Measurements from ENCODE around the gene FRMD3.

Gene FRMD3

DNA sequence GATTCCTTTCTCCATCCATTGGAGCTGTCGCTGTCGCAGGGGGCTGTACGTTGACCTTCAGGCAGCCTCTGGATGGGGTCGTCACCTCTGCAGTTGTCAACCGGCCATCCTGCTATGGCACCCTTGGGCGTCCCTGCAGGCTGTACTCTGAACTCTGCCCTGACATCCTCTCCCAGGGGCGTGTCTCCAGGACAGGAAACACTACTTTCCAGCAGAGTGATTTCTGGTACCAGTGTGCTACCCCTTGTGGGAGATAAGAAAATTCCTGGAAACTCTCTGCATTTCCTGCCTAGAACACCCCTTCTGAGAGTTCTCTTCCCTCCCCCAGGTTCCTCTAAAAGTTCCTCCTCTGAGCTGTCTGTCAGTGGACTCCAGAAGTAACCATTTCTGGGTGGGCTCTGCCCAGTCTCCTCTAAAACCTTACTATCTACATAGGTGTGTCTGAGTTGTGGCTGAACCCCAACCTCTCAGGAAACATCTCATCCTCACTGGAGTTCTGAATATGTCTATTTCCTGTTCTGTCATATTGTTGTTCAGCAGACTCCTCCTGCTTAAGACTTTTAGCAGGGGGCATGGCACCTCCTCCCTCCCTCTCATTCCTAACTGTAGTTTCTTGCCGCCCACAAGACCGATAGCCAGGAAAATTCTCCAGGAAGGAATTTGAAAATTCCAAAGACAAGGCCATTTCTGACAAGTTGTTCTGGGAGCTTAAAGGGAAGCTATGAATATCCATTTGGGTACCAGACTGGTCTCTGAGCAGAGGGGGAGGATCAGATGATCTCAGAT, 329.9 kb downstream of the FRMD3 start:
- Histone ChIP-seq H3K4me1 (ENCODE audit: control insufficient read depth, insufficient read depth, low read length) (no peaks in the 10 kb centered on the region), H3K4me3 (ENCODE audit: insufficient read depth, low read depth, low read length) (no peak overlapping the region), H3K9me3 (ENCODE audit: control insufficient read depth, low read length) (no peaks in the 10 kb centered on the region), H3K36me3 (ENCODE audit: control insufficient read depth, insufficient read depth, low read length) (no peaks in the 10 kb centered on the region), H3K27me3 (ENCODE audit: control insufficient read depth, insufficient read depth, low read length, poor library complexity, severe bottlenecking) (no peaks in the 10 kb centered on the region), H3K27ac (ENCODE audit: insufficient read depth, low read depth, low read length, poor library complexity, severe bottlenecking) (no peak overlapping the region)
- WGBS, 2 experiments: 94 to 95% methylated on average over 9 of the region's 9 CpGs

- WGBS, 2 experiments: 76 to 79% methylated on average over 1 of the region's 1 CpG
- H3K27ac ChIP-seq (ENCODE audit: insufficient read depth, low read depth, low read length, poor library complexity, severe bottlenecking): no peak overlapping the region
- no peaks in the 10 kb centered on the region for H3K9me3 ChIP-seq (ENCODE audit: control insufficient read depth, low read length)
- H3K27me3 ChIP-seq (ENCODE audit: control insufficient read depth, insufficient read depth, low read length, poor library complexity, severe bottlenecking): no peaks in the 10 kb centered on the region
- H3K4me3 ChIP-seq (ENCODE audit: insufficient read depth, low read depth, low read length): no peak overlapping the region
- H3K4me1 ChIP-seq (ENCODE audit: control insufficient read depth, insufficient read depth, low read length): no peaks in the 10 kb centered on the region
- H3K36me3 ChIP-seq (ENCODE audit: control insufficient read depth, insufficient read depth, low read length): no peaks in the 10 kb centered on the region
Measured at GRCh38 chr9:83204047-83204446, 334.2 kb downstream of the FRMD3 start.

DNA sequence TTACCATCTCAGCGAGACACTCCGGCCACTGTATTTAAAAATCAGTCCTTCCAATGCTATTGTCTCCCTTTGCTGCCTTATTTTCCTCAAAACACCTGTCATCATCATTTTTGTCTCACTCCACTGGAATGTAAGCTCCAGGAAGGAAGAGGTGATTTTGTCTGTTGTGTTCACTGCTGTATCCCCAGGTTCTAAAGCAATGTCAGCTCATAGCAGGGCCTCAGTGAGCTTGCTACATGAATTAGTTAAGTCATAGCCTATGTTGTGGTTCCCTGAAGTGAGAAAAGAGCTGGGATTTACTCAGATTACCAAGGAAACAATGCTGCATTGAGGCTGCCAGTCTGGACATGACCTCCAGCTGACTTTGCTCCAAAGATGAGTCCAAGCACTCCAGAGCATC, 337.7 kb downstream of the FRMD3 start:
- Histone ChIP-seq H3K27me3 (ENCODE audit: control insufficient read depth, insufficient read depth, low read length, poor library complexity, severe bottlenecking) (no peaks in the 10 kb centered on the region), H3K4me3 (ENCODE audit: insufficient read depth, low read depth, low read length) (no peak overlapping the region), H3K4me1 (ENCODE audit: control insufficient read depth, insufficient read depth, low read length) (no peaks in the 10 kb centered on the region), H3K36me3 (ENCODE audit: control insufficient read depth, insufficient read depth, low read length) (no peaks in the 10 kb centered on the region), H3K27ac (ENCODE audit: insufficient read depth, low read depth, low read length, poor library complexity, severe bottlenecking) (no peak overlapping the region), H3K9me3 (ENCODE audit: control insufficient read depth, low read length) (no peaks in the 10 kb centered on the region)
- WGBS, 2 experiments: 94% methylated on average over 2 of the region's 2 CpGs

DNA sequence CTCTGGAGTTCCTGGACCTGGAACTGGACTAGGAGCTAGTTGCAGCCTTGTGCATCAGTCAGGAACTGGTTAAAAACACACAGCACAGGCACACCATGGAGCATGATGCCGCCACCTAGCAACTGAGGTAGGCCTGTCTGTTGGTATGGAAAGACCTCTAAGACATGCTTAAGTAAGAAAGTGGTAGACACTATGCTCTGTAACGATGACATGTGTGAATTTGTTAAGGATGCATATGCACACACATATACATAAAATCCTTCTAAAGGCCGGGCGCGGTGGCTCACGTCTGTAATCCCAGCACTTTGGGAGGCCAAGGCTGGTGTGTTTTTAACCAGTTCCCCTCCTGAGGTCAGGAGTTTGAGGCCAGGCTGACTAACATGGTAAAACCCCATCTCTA, 338.4 kb downstream of the FRMD3 start:
- Histone ChIP-seq H3K36me3 (ENCODE audit: control insufficient read depth, insufficient read depth, low read length) (no peaks in the 10 kb centered on the region), H3K4me1 (ENCODE audit: control insufficient read depth, insufficient read depth, low read length) (no peaks in the 10 kb centered on the region), H3K27ac (ENCODE audit: insufficient read depth, low read depth, low read length, poor library complexity, severe bottlenecking) (no peak overlapping the region), H3K27me3 (ENCODE audit: control insufficient read depth, insufficient read depth, low read length, poor library complexity, severe bottlenecking) (no peaks in the 10 kb centered on the region), H3K4me3 (ENCODE audit: insufficient read depth, low read depth, low read length) (no peak overlapping the region), H3K9me3 (ENCODE audit: control insufficient read depth, low read length) (no peaks in the 10 kb centered on the region)
- 90 to 93% methylated on average over 5 to 6 of the region's 6 CpGs for WGBS, 2 experiments

- no peak overlapping the region for H3K27ac ChIP-seq (ENCODE audit: insufficient read depth, low read depth, low read length, poor library complexity, severe bottlenecking)
- H3K4me3 ChIP-seq (ENCODE audit: insufficient read depth, low read depth, low read length): no peak overlapping the region
- no peaks in the 10 kb centered on the region for H3K4me1 ChIP-seq (ENCODE audit: control insufficient read depth, insufficient read depth, low read length)
- no peaks in the 10 kb centered on the region for H3K36me3 ChIP-seq (ENCODE audit: control insufficient read depth, insufficient read depth, low read length)
- H3K9me3 ChIP-seq (ENCODE audit: control insufficient read depth, low read length): no peaks in the 10 kb centered on the region
- no peaks in the 10 kb centered on the region for H3K27me3 ChIP-seq (ENCODE audit: control insufficient read depth, insufficient read depth, low read length, poor library complexity, severe bottlenecking)
- 75 to 76% methylated on average over 5 of the region's 5 CpGs for WGBS, 2 experiments
Measured at GRCh38 chr9:83199240-83199639, 339.0 kb downstream of the FRMD3 start.

DNA sequence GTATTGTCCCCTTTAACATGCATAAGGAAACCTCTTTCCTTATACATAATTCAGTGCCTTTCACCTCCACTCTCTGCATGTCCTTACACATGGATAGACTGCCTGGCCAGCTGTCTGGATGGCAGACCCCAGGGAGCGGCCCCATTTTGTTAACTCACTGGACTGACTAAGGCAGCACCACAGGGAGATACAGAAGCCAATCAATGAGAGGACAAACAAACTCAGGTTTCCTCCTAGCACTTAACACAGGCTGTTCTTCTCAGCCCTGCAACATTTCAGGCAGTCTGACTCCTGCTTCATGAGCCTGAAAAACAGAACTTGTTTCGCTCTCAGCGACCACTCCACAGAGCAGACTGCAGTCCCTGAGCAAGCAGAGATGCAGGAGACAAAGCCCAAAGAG, 339.8 kb downstream of the FRMD3 start:
- Histone ChIP-seq H3K27me3 (ENCODE audit: control insufficient read depth, insufficient read depth, low read length, poor library complexity, severe bottlenecking) (no peaks in the 10 kb centered on the region), H3K27ac (ENCODE audit: insufficient read depth, low read depth, low read length, poor library complexity, severe bottlenecking) (no peak overlapping the region), H3K36me3 (ENCODE audit: control insufficient read depth, insufficient read depth, low read length) (no peaks in the 10 kb centered on the region), H3K4me3 (ENCODE audit: insufficient read depth, low read depth, low read length) (no peak overlapping the region), H3K4me1 (ENCODE audit: control insufficient read depth, insufficient read depth, low read length) (no peaks in the 10 kb centered on the region), H3K9me3 (ENCODE audit: control insufficient read depth, low read length) (no peaks in the 10 kb centered on the region)
- 77 to 81% methylated on average over 3 of the region's 3 CpGs for WGBS, 2 experiments

- Histone ChIP-seq H3K4me3 (ENCODE audit: insufficient read depth, low read depth, low read length) (no peak overlapping the region), H3K9me3 (ENCODE audit: control insufficient read depth, low read length) (no peaks in the 10 kb centered on the region), H3K27ac (ENCODE audit: insufficient read depth, low read depth, low read length, poor library complexity, severe bottlenecking) (no peak overlapping the region), H3K36me3 (ENCODE audit: control insufficient read depth, insufficient read depth, low read length) (no peaks in the 10 kb centered on the region), H3K4me1 (ENCODE audit: control insufficient read depth, insufficient read depth, low read length) (no peaks in the 10 kb centered on the region), H3K27me3 (ENCODE audit: control insufficient read depth, insufficient read depth, low read length, poor library complexity, severe bottlenecking) (no peaks in the 10 kb centered on the region)
- 86 to 87% methylated on average over 6 of the region's 6 CpGs for WGBS, 2 experiments
Measured at GRCh38 chr9:83197591-83197990, 340.6 kb downstream of the FRMD3 start.

GRCh38 chr9:83196946-83197345, 341.3 kb downstream of the FRMD3 start:
- Histone ChIP-seq H3K4me3 (ENCODE audit: insufficient read depth, low read depth, low read length) (no peak overlapping the region), H3K27ac (ENCODE audit: insufficient read depth, low read depth, low read length, poor library complexity, severe bottlenecking) (no peak overlapping the region), H3K4me1 (ENCODE audit: control insufficient read depth, insufficient read depth, low read length) (no peaks in the 10 kb centered on the region), H3K9me3 (ENCODE audit: control insufficient read depth, low read length) (no peaks in the 10 kb centered on the region), H3K27me3 (ENCODE audit: control insufficient read depth, insufficient read depth, low read length, poor library complexity, severe bottlenecking) (no peaks in the 10 kb centered on the region), H3K36me3 (ENCODE audit: control insufficient read depth, insufficient read depth, low read length) (no peaks in the 10 kb centered on the region)
- WGBS, 2 experiments: 89 to 90% methylated on average over 2 of the region's 2 CpGs
